ENCODE measurements around the gene PPP1R2.
"Not testable (repeated sequence)": the region's sequence is repeated elsewhere in the genome, so short reads cannot be mapped to it uniquely, and the experiment has no call there.

Gene PPP1R2

DNA sequence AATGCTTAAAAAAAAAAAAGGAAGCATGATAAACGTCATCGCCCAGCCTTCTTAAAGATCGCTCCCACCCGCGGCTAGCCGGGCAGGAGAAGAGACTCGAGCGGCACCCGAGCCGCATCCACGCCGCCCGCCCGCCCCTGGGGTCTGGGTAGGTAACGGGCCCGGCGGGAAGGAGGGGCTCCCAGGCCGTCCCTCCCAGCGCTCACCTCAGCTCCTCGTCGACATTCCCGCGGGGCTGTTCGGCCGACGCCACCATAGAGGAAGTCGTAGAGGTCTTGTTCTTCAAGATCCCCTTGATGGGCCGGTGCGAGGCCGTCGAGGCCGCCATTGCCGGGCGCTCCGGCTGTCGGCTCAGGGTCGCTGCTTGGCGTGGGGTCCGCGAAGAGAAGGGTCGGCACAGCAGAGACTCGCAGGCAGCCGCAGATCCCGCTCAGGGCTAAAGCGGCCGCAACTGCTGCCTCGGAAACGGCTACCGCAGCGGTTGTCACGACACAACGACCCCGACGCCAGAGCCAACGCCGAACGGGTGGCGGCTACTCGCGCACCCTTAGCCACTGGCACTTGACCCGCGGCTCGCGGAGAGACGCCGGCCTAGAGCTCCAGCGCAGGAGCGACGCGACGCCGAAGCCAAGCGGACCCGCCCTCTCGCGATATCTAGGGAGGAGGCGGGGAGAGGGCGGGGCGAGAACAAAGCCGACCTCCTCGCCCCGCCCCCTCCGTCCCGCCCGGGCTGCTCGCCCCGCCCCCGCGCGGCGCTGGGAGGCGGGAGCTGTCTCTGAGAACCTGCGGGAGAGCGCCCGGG, at the start of gene PPP1R2:
Gene PPP1R2 (minus strand): TSS at position 628 of the 802 bp plus-strand sequence. CDS start 300 bp downstream, at position 328.
- peak; percentile 88 for DNase-seq

DNA sequence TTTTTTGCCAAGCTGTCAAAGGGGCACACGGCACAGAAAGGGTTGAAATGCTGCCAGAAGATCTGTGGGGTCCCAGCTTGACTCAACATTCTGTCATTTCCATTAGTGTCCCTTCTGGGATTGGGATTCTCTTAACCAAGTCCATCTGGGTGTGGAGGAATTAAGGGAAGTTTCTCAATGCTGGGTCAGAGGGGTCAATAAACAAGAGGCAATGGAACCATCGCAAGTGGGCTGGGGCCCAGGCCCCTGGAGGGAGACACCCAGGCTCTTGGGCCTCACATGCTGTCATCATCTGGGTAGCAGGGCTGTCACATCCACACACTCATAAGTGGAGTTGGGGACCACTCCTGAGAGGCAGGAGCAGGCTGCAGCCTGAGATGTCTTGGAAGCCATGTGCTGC, 48.7 kb upstream of the PPP1R2 start:
- no peak for DNase-seq

DNA sequence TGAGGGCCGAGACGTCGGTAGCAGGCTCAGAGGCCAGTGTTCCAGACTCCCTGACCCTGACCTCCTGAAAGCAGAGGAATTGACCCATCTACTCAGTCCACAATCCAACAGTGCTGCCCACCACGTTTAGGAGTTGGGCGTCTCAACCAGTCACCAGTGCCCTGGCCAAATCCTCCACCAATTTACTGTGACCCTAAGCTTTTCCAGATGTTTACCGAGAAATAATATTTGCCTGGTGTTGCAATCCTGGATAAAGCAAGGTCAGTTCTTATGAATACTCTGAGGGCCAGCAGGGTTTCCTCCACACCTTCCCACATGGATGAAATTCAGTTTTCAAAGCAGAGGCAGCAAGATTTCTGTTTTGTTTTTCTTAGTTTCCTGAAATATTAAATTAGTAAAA, 48.1 kb upstream of the PPP1R2 start:
- no peak for DNase-seq

DNA sequence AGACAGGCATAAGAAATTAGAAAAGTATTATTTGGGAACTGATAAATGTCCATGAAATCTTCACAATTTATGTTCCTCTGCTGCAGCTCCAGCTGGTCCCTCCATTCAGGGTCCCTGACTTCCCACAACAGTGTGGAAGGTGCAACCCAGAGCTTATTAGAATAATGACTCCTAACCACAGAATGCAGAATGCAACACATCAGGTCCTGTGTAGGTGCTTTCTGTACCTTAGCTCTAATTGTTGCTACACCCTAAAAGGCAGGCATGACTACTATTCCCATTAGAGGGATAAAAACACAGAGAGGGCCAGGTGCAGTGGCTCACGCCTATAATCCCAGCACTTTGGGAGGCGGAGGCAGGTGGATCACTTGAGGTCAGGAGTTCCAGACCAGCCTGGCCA, 47.3 kb upstream of the PPP1R2 start:
- DNase-seq = not testable (repeated sequence)

DNA sequence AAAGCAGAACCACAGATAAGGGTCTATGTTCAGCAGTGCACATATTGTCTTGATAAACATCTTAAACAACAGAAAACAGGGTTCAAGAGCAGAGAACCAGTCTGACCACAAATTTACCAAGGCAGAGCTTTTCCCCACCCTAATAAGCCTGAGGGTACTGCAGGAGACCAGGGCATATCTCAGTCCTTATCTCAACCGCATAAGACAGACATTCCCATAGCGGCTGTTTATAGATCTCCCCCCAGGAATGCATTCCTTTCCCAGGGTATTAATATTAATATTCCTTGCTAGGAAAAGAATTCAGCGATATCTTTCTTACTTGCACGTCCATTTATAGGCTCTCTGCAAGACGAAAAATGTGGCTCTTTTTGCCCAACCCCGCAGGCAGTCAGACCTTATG, 46.7 kb upstream of the PPP1R2 start:
- not testable (repeated sequence) for DNase-seq

DNA sequence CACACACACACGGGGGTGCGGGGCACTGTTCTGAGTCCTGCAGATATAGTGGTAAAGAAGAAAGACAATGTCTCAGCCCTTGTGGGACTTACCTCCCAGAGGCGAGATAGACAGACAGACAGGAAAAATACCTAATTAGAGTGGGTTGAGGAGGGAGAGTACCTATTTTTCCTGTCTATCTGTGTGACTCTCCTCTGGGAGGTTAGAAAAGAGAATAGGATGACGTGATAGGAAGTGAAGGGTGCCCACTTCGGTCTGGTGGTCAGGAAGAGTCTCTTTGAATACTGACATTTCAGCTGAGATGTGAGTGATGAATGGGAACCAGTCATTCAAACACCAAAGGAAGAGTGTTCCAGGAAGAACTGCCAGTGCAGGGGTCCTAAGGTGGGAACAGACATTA, 44.7 kb upstream of the PPP1R2 start:
- no peak for DNase-seq

DNA sequence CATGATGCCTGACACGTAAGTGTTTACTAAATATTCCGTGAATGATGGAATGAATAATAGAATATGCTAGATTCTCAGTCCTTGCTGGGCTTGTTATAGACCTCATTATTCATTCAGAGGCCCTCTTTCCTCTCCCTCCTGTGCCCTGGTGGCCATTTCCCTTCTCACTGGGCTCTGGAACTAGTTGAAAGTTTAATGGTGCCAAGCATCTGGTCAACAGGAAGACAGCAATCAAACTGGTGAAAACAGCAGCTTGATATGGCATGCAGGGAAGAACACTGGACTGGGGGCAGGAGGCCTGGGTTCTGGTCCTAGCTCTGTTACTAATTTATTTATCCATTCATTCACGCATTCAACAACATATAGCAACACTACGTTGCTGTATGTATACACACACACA, 44.3 kb upstream of the PPP1R2 start:
- DNase-seq = no peak

DNA sequence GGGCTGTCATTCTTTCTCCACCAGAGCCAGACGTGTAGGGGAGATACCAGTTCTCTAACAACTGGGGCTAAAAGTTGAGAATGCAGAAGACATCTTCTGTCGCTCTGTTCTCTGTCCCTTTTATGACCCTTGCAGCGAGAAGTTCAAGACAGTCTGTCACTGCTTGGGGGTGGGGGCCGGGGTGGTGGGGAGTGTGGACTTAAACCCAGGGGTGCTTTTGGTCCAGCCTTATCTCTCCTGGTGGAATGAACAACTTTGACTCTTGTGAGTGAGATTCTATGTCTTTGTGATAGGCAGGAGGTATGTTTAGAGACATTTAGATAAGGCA, 41.4 kb upstream of the PPP1R2 start:
- DNase-seq = no peak

DNA sequence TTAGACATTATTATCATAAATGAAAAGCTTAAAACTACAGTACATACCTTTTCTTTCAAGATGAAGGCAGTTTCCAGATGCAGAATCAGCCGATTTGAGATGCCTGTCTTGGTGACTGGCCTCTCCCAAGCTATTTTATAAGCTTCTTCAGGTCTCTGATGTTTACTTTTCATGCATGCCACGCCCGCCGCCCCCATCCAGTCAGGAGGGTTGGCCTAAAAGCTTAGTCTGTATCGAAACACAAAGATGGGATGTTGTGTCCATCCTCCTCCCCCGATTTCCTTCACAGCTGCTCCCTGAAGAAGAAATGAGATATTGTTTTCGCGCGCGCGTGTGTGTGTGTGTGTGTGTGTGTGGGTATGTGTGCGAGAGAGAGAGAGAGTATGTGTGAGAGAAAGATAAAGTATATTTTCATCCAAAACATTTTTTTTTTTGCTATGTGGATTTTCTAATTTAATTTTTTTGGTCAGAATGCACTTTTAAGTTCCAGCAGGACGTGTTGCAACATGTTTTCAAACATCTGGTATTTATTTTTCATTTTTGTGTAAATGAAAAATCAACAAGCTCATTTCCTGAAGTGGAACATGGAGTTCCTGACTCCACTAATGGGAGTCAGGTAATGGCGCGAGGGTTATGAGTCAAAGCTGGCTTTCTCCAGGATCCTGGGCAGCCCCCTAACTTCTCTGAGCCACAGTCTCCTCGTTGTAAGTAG, 40.9 kb upstream of the PPP1R2 start, which contains the start of gene APOD:
Gene APOD (minus strand): TSS at position 110 of the 712 bp plus-strand sequence. CDS start 4,479 bp downstream, outside the sequence.
- DNase-seq = no peak

DNA sequence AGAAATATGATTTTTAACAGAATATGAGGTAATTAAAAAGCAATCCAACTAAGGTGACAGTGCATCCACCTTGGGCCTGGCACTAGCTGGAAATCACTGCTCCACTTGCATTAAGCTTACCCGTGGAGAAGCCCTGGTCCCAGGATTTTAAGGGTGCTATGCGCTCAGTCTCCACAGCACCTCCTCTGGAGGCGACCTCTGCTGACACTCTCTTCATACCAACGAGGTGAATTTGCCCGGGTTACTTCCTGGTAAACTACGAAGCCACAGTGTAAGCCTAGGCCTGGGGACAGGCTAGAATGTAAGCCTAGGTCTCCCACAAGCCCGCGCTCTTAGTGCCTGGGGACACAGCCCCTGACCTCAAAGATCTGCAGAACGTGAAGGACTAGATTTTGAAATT, 39.8 kb upstream of the PPP1R2 start:
- no peak for DNase-seq

DNA sequence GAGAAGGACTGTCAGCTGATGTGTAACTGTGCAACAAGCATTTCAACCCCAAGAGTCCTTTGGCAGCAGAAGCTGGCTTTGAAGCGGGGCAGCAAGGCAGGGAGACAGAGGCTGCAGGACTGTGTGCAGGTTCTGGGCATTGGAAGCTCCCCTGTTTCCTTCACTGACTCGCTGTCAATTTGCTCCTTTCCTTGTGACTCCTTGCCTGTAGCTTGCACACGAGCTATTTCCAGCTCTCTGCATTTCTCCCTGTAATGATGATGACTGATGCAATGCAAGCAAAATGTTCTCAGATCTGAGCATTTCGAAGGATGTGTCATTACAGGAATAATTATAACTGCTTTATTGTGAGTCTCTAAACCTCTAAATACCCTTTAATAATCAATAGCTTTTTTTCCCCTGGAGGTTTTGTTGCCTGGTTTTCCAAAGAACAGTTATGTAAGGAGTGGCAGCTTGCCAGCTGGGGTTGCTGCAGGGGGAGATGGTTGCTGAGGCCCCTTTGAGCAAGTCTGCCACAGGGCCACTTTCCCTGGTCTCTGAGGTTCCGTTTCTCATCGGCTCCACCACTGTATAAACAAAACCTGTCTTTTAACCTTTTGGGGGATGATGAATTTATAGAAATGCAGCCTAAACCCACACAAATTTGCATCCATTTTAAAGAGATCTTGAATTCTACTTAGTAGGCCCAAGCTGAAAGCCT, 37.8 kb upstream of the PPP1R2 start:
- no peak for DNase-seq

DNA sequence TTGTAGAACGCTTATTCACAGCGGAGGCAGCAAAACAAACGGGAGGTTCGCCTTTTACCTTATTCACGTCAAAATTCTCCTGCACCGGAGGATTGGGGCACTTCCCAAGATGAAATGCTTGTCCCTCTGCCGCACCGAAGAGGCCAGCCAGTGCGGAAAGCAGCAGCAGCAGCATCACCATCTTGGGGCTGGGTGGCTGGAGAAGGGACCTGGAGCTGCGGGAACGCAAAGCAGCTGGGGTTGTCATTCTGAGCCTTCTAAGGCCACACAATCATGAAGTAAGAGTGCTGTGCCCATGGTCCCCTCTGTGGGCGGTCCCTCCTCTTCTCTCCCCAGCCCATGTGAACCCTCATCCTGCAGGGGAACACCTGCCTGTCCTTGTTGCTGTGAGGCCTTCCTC, 36.2 kb upstream of the PPP1R2 start:
- no peak for DNase-seq

DNA sequence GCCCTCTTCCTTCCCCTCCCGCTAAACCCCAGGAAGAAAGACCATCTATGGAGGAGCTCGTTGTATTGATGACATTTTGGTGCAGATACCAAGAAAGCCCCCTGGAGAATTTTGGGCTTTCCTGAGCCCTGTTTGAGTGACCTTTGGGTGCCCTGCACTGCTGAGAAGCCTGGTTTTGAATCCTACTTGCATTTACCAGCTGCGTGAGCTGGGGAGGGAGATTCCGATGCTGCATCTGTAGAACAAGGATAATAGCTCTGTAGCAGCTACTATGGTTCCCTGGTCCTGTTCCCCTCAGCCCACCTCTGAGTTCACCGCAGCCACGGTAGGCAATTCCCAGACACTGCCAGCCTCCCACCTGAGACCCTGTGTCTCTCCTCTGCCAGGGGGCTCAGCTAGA, 35.4 kb upstream of the PPP1R2 start:
- DNase-seq = no peak

DNA sequence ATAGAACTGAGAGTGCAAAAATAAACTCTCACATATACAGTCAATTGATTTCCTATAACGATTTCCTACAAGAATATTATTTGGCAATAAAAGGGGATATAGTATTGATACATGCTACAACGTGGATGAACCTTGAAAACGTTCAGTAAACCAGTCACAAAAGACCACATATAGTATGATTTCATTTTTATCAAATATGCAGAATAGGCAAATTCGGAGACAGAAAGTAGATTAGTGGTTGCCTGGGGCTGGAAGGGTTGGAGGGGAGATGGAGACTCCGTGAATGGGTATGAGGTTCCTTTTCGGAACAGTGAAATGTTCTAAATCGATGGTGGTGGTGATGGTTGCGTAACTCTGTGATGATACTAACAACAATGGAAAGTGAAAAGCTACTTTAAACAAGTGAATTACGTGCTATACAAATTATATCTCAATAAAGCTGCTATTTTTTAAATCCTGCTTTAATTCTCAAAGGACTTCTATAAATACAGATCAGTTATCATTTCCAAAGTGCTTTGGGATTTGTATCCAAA, 34.6 kb upstream of the PPP1R2 start:
- DNase-seq = no peak

DNA sequence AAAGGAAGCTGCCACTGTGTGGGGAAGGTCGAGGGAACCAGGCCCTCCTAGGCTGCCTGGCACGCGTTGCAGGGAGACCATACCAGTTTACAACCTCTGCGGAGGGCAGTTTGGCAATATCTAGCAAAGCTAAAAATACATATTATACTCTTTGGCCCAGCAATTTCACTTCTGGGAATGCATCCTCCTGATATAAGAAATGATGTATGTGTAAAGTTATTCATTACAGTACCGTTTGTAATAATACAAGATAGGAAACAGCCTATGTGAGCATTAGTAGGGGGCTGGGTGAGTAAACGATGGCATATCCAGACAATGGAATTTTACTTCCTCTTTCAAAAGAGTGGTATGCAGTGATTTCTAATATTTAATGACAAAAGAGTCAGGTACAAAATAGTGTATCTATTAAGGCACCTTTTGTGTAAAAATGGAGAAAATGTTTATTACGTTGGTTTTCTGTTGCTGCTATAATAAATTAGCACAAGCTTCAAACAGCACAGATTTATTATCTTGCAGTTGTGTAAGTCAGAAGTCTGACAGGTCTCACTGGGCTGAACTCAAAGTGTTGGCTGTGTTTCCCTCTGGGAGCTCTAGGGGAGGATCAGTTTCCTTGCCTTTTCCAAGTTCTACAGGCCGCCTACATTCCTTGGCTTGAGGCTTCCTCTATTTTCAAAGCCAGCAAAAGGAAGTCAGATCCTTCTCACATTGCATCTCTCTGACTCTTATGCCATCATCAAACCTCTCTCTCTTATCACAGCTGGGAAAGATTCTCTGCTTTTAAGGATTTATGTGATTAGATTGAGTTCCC, 31.6 kb upstream of the PPP1R2 start:
- DNase-seq = no peak

DNA sequence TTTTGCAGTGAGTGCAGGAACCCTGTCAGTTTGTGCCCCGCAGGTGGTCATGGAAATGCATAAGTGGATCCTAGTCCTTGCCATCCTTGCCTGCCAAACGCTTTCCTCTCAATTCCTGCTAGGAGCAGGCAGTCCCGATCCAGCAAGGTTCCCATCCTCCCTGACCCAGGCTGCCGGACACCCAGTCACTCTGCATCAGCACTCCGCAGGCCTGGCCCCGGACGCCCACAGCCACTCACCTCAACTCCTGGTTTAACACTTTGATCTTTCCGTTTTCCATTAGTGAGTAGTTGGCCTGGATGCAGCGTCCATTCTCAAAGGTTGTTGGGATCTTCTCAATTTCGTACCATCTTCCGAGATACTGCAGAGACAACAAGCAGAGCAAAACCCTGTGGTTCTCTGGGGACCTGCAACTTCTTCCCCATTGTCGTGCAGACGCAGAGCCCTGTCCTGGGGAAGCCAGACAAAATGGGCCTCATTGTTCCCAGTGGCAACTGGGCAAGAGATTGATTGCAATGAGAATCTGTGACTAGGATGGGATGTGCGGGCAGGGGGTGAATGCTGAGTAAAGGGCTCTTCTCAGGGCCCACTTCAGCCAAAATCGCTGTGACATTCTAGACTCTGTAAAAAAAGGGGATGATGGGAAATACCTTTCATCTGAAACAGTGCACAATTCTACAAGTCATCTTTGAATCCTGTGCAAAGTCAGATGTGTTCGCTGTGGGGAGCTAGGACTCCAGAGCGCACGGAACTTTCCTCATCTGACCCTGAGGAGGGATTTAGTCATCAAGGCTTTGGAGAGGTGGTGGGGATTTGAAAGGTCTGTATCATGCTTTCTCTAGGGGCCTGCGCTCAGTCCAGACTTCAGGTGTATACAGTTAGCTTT, 30.7 kb upstream of the PPP1R2 start:
- no peak for DNase-seq

DNA sequence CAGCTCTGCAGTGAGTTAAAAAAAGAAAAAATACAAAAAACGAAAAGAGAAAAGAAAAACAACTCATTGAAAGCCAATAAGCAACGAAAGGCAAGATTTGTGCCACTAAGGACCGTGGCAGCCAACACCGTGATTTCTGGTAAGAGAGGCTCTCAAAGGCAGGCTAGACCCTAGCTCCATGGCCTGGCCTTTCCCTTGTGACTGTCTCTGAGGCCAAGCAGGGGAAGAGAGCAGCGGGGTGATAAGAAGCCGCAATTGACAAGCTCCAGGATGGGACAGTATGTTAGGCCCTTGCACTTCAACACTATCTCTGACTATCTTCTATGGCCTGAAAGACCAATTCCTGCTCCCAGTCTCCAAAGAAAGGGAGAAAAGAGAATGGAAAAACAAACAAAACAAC, 28.2 kb upstream of the PPP1R2 start:
- no peak for DNase-seq

DNA sequence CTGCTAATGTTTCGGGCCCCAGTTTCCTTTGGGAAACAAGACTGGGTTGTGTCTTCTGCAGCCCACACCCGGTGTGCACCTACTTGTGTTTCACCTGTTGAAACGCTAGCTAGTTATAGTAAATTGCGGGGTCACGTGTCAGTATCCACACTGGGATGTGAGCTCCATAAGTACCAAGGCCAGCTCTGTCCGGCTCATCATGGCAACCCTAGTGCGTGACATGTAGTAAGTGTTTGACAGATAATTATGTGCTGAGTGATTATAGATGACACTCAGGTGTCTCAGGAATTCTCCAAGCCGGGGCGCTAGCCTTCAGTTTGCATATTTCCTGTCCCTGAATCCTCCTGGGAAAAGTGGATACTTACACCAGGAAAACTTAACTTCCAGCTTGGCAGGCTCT, 27.8 kb upstream of the PPP1R2 start:
- no peak for DNase-seq

DNA sequence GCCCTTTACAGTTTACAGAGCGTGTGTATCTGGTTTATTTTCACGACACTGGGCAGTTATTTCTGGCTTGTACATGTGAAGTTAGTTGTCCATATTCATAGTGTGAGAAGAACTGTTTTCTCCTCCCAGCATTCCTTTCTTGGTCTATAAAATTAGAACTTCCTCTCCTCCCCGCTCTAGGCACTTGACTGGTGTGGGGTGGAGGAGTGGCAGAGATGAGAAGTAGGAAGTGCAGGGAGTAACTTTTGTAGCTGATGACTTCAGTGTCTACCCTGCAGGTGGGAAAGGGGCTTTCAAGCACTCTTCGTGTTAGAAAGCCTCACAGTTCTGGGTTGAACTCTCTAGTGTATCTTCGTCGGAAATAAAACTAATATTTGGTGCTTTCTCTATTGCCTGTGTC, 27.2 kb upstream of the PPP1R2 start:
- DNase-seq = no peak

DNA sequence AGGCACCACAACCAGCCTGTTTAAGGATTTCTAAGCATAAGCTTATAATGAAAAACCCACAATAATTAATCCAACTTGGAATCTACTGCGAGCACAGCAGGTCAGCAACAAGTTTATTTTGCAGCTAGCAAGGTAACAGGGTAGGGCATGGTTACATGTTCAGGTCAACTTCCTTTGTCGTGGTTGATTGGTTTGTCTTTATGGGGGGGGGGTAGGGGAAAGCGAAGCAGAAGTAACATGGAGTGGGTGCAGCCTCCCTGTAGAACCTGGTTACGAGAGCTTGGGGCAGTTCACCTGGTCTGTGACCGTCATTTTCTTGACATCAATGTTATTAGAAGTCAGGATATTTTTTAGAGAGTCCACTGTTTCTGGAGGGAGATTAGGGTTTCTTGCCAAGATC, 25.5 kb upstream of the PPP1R2 start:
- DNase-seq = no peak

DNA sequence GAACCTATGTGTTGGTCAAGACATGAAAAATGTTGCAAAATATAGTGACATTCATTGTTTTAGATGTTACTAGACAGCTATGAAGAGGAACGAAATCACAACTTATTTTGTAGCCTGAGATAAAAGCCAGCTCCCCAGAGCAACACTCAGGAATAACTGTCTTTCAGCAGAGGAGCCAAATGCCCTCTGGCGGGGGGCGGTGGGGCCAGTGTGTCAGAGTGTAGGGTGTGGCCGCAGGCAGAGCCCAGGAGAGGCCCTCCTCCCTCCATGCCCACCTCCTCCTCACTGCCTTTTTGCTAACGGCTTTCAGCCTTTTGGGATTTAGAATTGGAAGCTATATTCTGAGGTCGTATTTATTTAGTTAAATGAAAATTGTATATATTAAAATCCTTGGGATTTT, 23.7 kb upstream of the PPP1R2 start:
- DNase-seq = no peak

DNA sequence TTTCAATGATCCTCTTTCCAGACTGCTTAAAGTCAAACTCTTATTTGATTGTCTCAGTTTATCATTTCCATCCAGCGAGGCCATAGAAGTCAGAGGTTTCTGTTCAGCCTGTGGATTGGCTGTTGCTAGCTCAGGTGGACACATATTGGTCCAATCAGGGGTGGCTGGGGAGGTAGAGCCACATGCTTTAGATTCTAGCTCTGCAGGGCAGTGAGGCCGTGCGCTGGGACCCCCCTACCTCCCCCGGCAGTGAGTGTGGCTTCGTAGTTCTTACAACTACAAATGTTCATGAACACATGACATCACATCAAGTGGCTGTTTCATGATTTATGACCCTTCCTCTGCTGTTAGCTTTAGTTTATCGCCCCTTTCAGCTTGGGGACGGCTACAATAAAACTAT, 22.6 kb upstream of the PPP1R2 start:
- DNase-seq = no peak

Data from hematopoietic multipotent progenitor cell treated with erythropoietin and hydrocortisone succinate and interleukin-3 and kit ligand, for 8 days (in vitro differentiated cells).